Endodermal cell (in vitro differentiated cells): ENCODE measurements around the gene POMT2. TPM values are rescaled to one million over a fixed set of nuclear protein-coding genes. Genes with fewer than 3 reads are reported as not detected.

ENCODE experiments used
- DNase-seq: peaks from one replicate; pipeline ENCODE4 v3.0.0-alpha.2; 2017
- H3K27ac ChIP-seq: 2 replicates; pipeline ENCODE4 v1.5.1; 2013; ENCODE audit warnings: mild to moderate bottlenecking, low read depth, low read length, moderate library complexity
- H3K27me3 ChIP-seq: 2 replicates; pipeline ENCODE4 v1.6.1; 2013; ENCODE audit warnings: mild to moderate bottlenecking, low read length, moderate library complexity; ENCODE audit not compliant: insufficient read depth, control insufficient read depth, poor library complexity, severe bottlenecking
- H3K36me3 ChIP-seq: 2 replicates; pipeline ENCODE4 v1.7.0; 2013; ENCODE audit warnings: mild to moderate bottlenecking, low read length, moderate library complexity; ENCODE audit not compliant: control insufficient read depth, insufficient read depth
- H3K4me1 ChIP-seq: one replicate; pipeline ENCODE4 v1.7.0; 2013; ENCODE audit warnings: low read length; ENCODE audit not compliant: control insufficient read depth, insufficient read depth
- H3K4me3 ChIP-seq: 2 replicates; pipeline ENCODE4 v1.5.1; 2013; ENCODE audit warnings: mild to moderate bottlenecking, low read length, moderate library complexity
- H3K9ac ChIP-seq: 2 replicates; pipeline ENCODE4 v1.6.1; 2013; ENCODE audit warnings: mild to moderate bottlenecking, low read length, moderate library complexity; ENCODE audit not compliant: poor library complexity, severe bottlenecking; ENCODE audit errors: extremely low read depth
- H3K9me3 ChIP-seq: 2 replicates; pipeline ENCODE4 v1.6.1; 2013; ENCODE audit warnings: mild to moderate bottlenecking, low read length, moderate library complexity; ENCODE audit not compliant: control insufficient read depth
- H3K27ac Mint-ChIP-seq: 2 replicates; pipeline ENCODE4 v1.8.0; 2020; ENCODE audit warnings: mixed read lengths
- H3K27me3 Mint-ChIP-seq: 2 replicates; pipeline ENCODE4 v1.8.0; 2021; ENCODE audit warnings: mild to moderate bottlenecking, mixed read lengths; ENCODE audit not compliant: insufficient read depth
- H3K36me3 Mint-ChIP-seq: 2 replicates; pipeline ENCODE4 v1.8.0; 2020; ENCODE audit warnings: low read depth, mixed read lengths
- H3K4me1 Mint-ChIP-seq: 2 replicates; pipeline ENCODE4 v1.8.0; 2020; ENCODE audit warnings: mixed read lengths
- H3K4me3 Mint-ChIP-seq: 2 replicates; pipeline ENCODE4 v1.8.0; 2020; ENCODE audit warnings: mild to moderate bottlenecking, moderate library complexity, mixed read lengths
- H3K9me3 Mint-ChIP-seq: 2 replicates; pipeline ENCODE4 v1.8.0; 2020; ENCODE audit warnings: mild to moderate bottlenecking, mixed read lengths
- WGBS, 2 experiments: methylation state at CpG; one replicate each; pipeline versions ENCODE4 v1.1.5 to v1.1.7; 2013; ENCODE audit warnings: missing lambda C conversion rate in 2 of 2, mixed read lengths in 1 of 2; ENCODE audit not compliant: insufficient coverage in 1 of 2, insufficient read length in 1 of 2; 5-methylcytosine and 5-hydroxymethylcytosine counted together
- total RNA-seq, 2 donors: library from RNA; stranded (reverse); fragmentation: NEBNext Ultra II Directional in 1 of 2; extraction: Animal tissue kit (Norgen Biotek cat#: 25700) in 1 of 2; gene quantifications; 2 replicates in 1 of 2; 3 replicates in 1 of 2; pipeline ENCODE4 v1.2.1, GENCODE V29; 2021
- TF ChIP-seq, protein P1 (sequence below): fragments of 200-600 bp; sonication (generic); conservative IDR thresholded peaks from 2 replicates; pipeline ENCODE4 v1.5.0; 2021; ENCODE audit warnings: antibody characterized with exemption, mild to moderate bottlenecking

The POMT2 gene
- total RNA-seq, 2 donors from 2014 or later = 58.5 to 70.6 TPM

DNA sequence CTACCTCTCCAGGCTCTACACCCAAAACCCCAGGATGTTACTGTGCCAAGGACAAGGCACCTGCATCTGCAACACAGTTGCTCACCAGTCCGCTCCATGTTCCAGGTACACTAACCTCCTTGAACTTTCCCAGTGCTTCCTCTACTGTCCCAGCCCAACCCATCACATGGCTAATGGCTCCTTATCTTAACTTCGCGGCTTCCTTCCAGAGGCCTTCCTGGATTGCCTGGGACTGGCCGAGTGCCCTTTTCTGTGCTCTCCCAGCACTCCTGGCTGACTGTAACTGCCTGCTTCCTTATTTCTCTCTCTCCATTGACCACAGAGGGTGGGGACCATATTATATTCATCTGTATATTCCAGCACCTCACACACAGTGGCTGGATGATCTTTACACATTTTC lies 20.9 kb downstream of the POMT2 start:
- no peak overlapping the region for H3K4me3 ChIP-seq
- H3K27ac ChIP-seq = no peak overlapping the region
- no peaks in the 10 kb centered on the region for H3K27me3 ChIP-seq
- no peaks in the 10 kb centered on the region for H3K9me3 ChIP-seq
- Mint-ChIP-seq H3K4me1 (peaks cover 17% of the 10 kb centered on the region), H3K27me3 (no peaks in the 10 kb centered on the region), H3K4me3 (no peak overlapping the region), H3K36me3 (peaks cover 42% of the 10 kb centered on the region), H3K27ac (no peak overlapping the region), H3K9me3 (no peaks in the 10 kb centered on the region)
- 91 to 100% methylated on average over 3 to 4 of the region's 4 CpGs for WGBS, 2 experiments
- TF ChIP-seq, protein P1, sequence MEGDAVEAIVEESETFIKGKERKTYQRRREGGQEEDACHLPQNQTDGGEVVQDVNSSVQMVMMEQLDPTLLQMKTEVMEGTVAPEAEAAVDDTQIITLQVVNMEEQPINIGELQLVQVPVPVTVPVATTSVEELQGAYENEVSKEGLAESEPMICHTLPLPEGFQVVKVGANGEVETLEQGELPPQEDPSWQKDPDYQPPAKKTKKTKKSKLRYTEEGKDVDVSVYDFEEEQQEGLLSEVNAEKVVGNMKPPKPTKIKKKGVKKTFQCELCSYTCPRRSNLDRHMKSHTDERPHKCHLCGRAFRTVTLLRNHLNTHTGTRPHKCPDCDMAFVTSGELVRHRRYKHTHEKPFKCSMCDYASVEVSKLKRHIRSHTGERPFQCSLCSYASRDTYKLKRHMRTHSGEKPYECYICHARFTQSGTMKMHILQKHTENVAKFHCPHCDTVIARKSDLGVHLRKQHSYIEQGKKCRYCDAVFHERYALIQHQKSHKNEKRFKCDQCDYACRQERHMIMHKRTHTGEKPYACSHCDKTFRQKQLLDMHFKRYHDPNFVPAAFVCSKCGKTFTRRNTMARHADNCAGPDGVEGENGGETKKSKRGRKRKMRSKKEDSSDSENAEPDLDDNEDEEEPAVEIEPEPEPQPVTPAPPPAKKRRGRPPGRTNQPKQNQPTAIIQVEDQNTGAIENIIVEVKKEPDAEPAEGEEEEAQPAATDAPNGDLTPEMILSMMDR = no peak
- peaks cover 8% of the 10 kb centered on the region for H3K4me1 ChIP-seq
- peaks cover 65% of the 10 kb centered on the region for H3K36me3 ChIP-seq
- no peak overlapping the region for H3K9ac ChIP-seq
- no peak for DNase-seq

DNA sequence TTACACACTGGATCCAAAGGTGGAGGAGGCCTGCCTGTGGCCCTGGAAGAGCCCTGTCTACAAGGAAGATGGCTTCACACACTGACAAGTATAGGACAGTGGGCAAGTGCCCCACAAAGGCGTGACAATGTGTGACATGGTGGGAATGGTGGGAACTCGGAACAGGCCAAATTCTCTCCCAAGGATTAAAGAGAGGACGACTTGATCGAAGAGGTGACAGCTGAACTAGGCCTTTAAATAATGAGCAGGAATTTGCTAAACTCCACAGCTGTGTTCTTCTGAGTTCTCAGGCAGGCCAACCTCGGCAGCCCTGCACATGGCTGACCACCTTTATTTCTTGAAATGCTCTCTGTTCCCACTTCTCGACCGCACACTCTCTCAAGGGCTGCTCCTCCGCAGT lies 23.8 kb downstream of the POMT2 start:
- H3K27ac Mint-ChIP-seq = no peak overlapping the region
- Histone ChIP-seq H3K4me3 (no peak overlapping the region), H3K27ac (no peak overlapping the region), H3K27me3 (no peaks in the 10 kb centered on the region), H3K36me3 (peaks cover 70% of the 10 kb centered on the region), H3K4me1 (peaks cover 8% of the 10 kb centered on the region), H3K9ac (no peak overlapping the region), H3K9me3 (no peaks in the 10 kb centered on the region)
- no peaks in the 10 kb centered on the region for H3K27me3 Mint-ChIP-seq
- TF ChIP-seq, protein P1 = no peak
- no peak overlapping the region for H3K4me3 Mint-ChIP-seq
- peaks cover 47% of the 10 kb centered on the region for H3K36me3 Mint-ChIP-seq
- DNase-seq = no peak
- peaks cover 8% of the 10 kb centered on the region for H3K4me1 Mint-ChIP-seq
- H3K9me3 Mint-ChIP-seq = no peaks in the 10 kb centered on the region
- WGBS, 2 experiments = 94 to 95% methylated on average over 8 of the region's 8 CpGs

GRCh38 chr14:77296155-77296554 lies 24.5 kb downstream of the POMT2 start:
- TF ChIP-seq, protein P1 = no peak
- Histone ChIP-seq H3K9me3 (no peaks in the 10 kb centered on the region), H3K27ac (no peak overlapping the region), H3K27me3 (no peaks in the 10 kb centered on the region), H3K9ac (no peak overlapping the region), H3K4me3 (no peak overlapping the region), H3K36me3 (peaks cover 70% of the 10 kb centered on the region), H3K4me1 (peaks cover 5% of the 10 kb centered on the region)
- 90 to 91% methylated on average over 8 to 13 of the region's 13 CpGs for WGBS, 2 experiments
- Mint-ChIP-seq H3K4me3 (no peak overlapping the region), H3K4me1 (peaks cover 4% of the 10 kb centered on the region), H3K27me3 (no peaks in the 10 kb centered on the region), H3K36me3 (peaks cover 47% of the 10 kb centered on the region), H3K9me3 (no peaks in the 10 kb centered on the region), H3K27ac (no peak overlapping the region)
- DNase-seq = no peak
